ENCODE data around the gene CAMTA1.

Gene CAMTA1

DNA sequence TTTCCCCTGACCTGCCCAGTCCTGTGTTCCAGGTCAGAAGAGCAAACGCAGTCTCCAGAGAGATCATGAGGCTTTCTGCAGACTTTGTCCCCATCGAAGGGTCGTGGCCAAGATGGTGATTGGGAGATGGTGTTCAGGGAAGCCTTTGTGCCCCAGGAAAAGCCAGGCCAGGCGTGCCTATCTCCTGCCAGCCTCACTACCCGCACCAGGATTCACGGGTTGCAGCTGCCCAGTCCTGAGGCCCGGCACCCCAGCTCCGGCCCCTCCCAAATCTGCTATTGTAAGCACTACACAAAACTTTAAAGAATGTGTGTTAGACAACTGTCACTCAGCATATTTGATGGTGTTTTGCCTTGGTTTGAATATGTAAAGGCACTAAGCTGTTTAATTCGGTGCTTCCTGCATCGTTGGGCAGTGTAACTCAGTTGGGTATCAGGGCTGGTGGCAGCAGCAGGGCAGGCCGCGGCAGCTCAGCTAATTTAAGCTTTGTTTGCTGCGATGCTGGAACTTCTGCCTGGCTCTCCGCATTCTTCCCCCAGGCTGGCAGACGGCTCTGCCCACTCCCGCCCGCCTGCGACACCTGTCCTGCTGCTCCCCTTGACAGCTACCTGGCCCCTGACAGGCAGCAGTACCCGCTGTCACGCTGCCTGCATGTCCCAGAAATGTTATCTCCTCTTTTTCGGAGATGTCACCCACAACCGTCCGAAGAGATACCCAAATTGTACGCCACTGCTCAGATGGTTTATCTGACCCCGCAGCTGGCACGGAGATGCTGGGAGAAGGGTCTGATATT lies 776.9 kb downstream of the CAMTA1 start:
- Histone ChIP-seq H3K4me2 (no peak overlapping the region), H4K20me1 (peaks cover 0 to 5% (median 0%) of the 10 kb centered on the region in 11 experiments; a peak in 1 of 22 replicates), H3K4me1 (peaks cover 0 to 48% (median 36%) of the 10 kb centered on the region in 10 experiments; a peak in 16 of 20 replicates), H3K27me3 (no peaks in the 10 kb centered on the region), H3K36me3 (no peaks in the 10 kb centered on the region), H3K27ac (no peak overlapping the region), H3K9me3 (replicated peaks in 1 of 11) (no peaks in the 10 kb centered on the region), H3K9ac (no peak overlapping the region), H3K4me3 (no peak overlapping the region)
- no peak for TF ChIP-seq Cebpa-rat (IDR thresholded peaks at IDR 0.05)

DNA sequence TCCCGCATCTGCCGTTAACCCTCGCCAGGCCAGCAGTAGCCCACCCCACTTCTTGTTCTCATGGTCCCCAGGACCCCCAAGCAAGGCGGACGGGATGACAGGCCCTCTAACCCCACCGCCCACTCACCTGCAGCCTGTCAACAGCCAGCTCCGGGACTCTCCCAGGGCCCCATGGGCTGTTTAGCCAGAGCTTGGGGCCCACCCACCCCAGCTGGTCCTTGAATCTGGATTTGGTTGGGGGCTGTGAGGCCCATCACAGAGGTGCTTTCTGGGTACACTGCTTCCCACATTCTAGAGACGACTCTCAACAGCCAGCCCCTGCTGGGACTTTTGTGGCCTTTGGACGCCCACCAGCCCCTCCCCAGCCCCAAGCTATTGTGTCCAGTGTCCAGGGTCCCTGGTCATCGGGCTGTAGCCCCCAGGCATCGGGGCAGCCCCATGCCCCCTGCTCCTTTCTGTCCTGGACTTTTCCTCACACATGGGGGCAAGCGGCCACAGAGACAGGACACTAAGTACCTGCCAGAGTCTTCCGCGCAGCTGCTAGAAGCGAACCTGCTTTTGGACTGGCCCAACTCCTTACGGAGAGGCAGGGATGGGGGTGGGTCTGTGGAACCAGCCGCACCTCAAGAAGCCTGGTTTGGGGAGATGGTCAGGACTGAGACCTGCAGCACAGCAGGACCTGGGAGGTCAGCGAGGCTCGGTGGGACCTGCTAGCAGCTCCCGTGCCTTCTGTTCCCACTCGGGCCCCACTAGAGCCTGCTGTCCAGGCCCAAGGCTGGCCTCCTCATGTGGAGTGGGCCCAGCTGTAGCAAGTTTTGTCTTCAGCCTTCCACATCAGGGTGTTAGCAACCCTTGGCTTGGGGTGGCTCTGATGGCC lies 777.7 kb downstream of the CAMTA1 start:
- Histone ChIP-seq H3K27me3 (no peaks in the 10 kb centered on the region), H3K27ac (no peak overlapping the region), H3K4me3 (no peak overlapping the region), H3K4me2 (no peak overlapping the region), H4K20me1 (peaks cover 0 to 5% (median 0%) of the 10 kb centered on the region in 11 experiments; a peak in 1 of 22 replicates), H3K9ac (no peak overlapping the region), H3K9me3 (replicated peaks in 1 of 11) (no peaks in the 10 kb centered on the region), H3K36me3 (no peaks in the 10 kb centered on the region), H3K4me1 (peaks cover 0 to 40% (median 28%) of the 10 kb centered on the region in 10 experiments; a peak in 16 of 20 replicates)
- no peak for TF ChIP-seq Cebpa-rat (IDR thresholded peaks at IDR 0.05)

DNA sequence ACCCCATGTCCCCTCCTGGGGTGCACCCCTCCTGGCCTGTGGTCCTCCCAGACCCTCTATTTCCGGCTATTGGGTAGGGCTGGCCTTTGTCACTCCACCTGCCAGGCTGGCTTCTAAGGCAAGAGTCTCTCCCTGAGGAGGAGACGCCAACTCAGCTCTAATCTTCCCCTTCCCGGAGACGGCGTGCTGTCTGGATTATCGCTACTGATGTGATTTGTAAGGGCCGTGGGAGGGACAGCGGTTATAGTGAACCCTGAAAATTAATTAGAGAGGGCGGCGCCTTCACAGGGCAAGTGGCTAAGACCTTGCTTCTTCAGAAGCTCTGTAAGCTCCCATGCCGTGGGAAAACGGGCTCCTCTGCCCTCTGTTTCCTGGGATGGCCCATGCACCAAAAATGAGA lies 778.9 kb downstream of the CAMTA1 start:
- no peaks in the 10 kb centered on the region for H3K36me3 ChIP-seq
- H3K4me1 ChIP-seq: peaks cover 0 to 28% (median 16%) of the 10 kb centered on the region in 10 experiments; a peak in 13 of 20 replicates
- H3K9me3 ChIP-seq (replicated peaks in 1 of 11): peaks cover 0 to 6% (median 0%) of the 10 kb centered on the region in 11 experiments; a peak in 1 of 22 replicates
- H3K27me3 ChIP-seq: no peaks in the 10 kb centered on the region
- H3K4me2 ChIP-seq: no peak overlapping the region
- H3K9ac ChIP-seq: no peak overlapping the region
- H3K4me3 ChIP-seq: no peak overlapping the region
- peaks cover 0 to 5% (median 0%) of the 10 kb centered on the region in 11 experiments; a peak in 1 of 22 replicates for H4K20me1 ChIP-seq
- no peak overlapping the region for H3K27ac ChIP-seq
- no peak for TF ChIP-seq Cebpa-rat (IDR thresholded peaks at IDR 0.05)

DNA sequence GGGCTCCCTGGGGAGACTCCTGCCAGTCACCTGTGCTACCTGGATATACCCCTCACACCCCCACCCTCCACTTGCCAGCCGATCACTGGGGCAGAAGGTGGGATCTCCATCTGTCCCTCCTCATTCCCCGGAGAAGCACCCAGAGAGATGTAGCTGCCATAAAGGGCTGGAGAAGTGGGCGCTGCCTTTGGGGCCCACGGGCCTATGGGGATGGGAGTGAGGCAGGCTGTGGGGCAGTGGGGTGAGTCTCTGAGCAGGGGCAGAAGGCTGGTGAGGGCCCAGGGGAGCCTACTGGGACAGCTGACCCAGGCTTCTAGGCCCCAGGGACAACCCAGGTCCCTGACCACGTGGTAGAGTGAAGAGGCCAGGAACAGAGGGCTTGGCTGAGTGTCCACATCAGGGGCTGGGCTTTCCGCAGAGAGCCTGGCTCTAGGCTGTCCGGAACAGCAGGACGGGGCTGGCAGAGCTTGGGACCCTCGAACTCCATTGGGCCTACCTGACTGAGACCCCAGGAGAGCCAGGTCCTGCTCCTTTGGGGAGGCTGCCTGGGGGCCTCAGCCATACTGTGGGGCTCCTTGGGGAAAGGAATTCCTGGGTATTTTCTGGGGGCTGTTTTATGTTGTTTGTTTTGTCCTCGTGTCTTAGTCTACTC lies 780.0 kb downstream of the CAMTA1 start:
- H3K9me3 ChIP-seq (replicated peaks in 1 of 11): peaks cover 0 to 6% (median 0%) of the 10 kb centered on the region in 11 experiments; a peak in 1 of 22 replicates
- no peak overlapping the region for H3K4me2 ChIP-seq
- no peak overlapping the region for H3K27ac ChIP-seq
- H3K4me3 ChIP-seq: no peak overlapping the region
- no peak for TF ChIP-seq Cebpa-rat (IDR thresholded peaks at IDR 0.05)
- no peak overlapping the region for H3K9ac ChIP-seq
- peaks cover 0 to 5% (median 0%) of the 10 kb centered on the region in 11 experiments; a peak in 1 of 22 replicates for H4K20me1 ChIP-seq
- H3K36me3 ChIP-seq: no peaks in the 10 kb centered on the region
- H3K27me3 ChIP-seq: no peaks in the 10 kb centered on the region
- peaks cover 0 to 17% (median 5%) of the 10 kb centered on the region in 10 experiments; a peak in 13 of 20 replicates for H3K4me1 ChIP-seq

DNA sequence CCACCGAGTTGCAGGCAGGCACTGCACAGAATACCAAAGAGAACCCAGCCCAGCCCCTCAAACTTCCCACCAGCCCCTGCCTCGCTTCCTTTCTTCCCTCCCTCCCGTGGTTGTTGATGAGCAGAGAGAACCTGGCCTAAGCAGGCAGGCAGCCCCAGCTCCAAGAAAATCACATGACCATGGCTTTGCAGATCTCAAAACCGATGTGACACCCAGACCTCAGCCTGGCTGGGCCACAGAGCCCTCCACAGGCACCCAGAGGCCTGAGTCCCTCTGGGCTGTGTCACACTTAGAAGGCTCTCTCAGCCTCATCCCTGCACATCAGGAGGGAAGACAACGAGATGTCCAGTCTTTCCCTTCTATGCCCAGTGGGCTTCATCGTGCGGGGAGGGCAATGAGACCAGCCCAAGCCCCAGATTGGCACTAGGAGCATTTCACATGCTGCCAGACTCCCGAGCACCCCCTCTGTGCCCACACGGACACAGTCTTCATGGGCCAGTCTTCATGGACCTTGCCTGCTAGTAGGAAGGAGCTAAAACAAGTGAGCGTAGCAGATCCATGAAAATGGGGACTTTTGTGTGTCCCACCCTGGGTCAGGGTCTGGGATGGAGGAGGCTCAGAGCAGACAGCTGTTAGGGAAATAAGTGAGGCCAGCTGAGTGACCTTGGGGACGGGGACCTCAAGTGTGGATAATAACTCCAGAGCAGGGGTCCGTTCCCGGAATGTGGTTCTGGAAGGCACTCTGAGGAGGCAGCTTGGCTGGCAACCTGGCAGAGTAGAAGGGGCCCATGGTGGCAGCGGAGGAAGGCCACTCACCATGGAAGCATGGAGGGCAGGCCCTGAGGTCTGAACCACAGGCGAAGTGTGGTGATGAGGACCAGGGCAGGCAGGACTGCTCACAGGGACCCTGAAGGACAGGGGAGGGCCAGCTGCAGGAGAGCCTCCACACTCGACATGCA lies 781.4 kb downstream of the CAMTA1 start:
- Histone ChIP-seq H3K9me3 (replicated peaks in 1 of 11) (peaks cover 0 to 6% (median 0%) of the 10 kb centered on the region in 11 experiments; a peak in 1 of 22 replicates), H3K27ac (no peak overlapping the region), H3K9ac (no peak overlapping the region), H3K36me3 (no peaks in the 10 kb centered on the region), H3K4me1 (peaks cover 0 to 5% (median 0%) of the 10 kb centered on the region in 10 experiments; a peak in 2 of 20 replicates), H3K27me3 (no peaks in the 10 kb centered on the region), H3K4me2 (no peak overlapping the region), H3K4me3 (no peak overlapping the region), H4K20me1 (no peaks in the 10 kb centered on the region; a peak in 1 of 22 replicates)
- no peak for TF ChIP-seq Cebpa-rat (IDR thresholded peaks at IDR 0.05)

DNA sequence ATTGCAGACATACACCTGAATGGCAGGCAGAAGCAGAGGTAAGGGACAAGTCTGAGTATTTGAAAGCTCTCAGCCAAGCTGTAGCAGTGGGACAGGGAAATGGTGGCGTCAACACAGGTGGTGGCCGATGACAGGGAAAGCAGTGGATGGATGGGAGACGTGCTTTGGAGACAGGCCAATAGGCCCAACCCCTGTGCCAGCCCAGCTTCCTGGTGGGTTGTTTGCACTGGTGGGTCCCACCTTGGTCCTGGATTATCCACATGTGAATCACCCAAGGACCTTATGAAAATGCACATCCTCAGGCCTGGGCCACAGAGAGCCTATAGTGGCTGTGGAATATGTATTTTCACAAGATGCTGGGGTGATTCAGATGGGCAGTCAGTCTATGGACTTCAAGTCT lies 782.1 kb downstream of the CAMTA1 start:
- no peak for TF ChIP-seq Cebpa-rat (IDR thresholded peaks at IDR 0.05)
- no peak overlapping the region for H3K27ac ChIP-seq
- peaks cover 0 to 5% (median 0%) of the 10 kb centered on the region in 10 experiments; a peak in 1 of 20 replicates for H3K4me1 ChIP-seq
- no peak overlapping the region for H3K4me2 ChIP-seq
- no peaks in the 10 kb centered on the region for H3K27me3 ChIP-seq
- no peak overlapping the region for H3K4me3 ChIP-seq
- no peaks in the 10 kb centered on the region; a peak in 1 of 22 replicates for H4K20me1 ChIP-seq
- H3K9ac ChIP-seq: no peak overlapping the region
- H3K36me3 ChIP-seq: no peaks in the 10 kb centered on the region
- peaks cover 0 to 6% (median 0%) of the 10 kb centered on the region in 11 experiments; a peak in 1 of 22 replicates for H3K9me3 ChIP-seq (replicated peaks in 1 of 11)

DNA sequence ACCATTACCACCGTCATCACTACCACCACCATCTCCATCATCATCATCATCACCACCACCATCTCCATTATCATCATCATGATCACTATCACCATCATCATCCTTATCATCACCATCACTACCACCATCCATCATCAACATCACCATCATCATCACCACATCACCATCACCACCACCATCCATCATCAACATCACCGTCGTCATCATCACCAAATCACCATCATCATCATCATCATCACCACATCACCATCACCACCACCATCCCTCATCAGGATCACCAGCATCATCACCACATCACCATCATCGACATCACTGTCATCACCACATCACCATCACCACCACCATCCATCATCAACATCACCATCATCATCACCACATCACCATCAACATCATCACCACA lies 782.8 kb downstream of the CAMTA1 start:
- H3K4me1 ChIP-seq: peaks cover 0 to 5% (median 0%) of the 10 kb centered on the region in 10 experiments; a peak in 1 of 20 replicates
- H3K4me3 ChIP-seq: no peak overlapping the region
- H3K4me2 ChIP-seq: no peak overlapping the region
- TF ChIP-seq Cebpa-rat (IDR thresholded peaks at IDR 0.05): no peak
- H3K9me3 ChIP-seq (replicated peaks in 1 of 11): peaks cover 0 to 6% (median 0%) of the 10 kb centered on the region in 11 experiments; a peak in 1 of 22 replicates
- H4K20me1 ChIP-seq: no peaks in the 10 kb centered on the region
- no peak overlapping the region for H3K9ac ChIP-seq
- no peaks in the 10 kb centered on the region for H3K27me3 ChIP-seq
- H3K27ac ChIP-seq: no peak overlapping the region
- H3K36me3 ChIP-seq: no peaks in the 10 kb centered on the region

Data from BLaER1 treated with 17β-estradiol and CSF1 and Interleukin-3, amounts not matched to agents 10 nM and 100 nM (cell line).